Measurements from ENCODE around the gene MAGEA11.

- TF ChIP-seq CTCF (IDR thresholded peaks at IDR 0.05), result no peak
- TF ChIP-seq EP300 (IDR thresholded peaks at IDR 0.05), result no peak
- TF ChIP-seq POLR2AphosphoS5 (IDR thresholded peaks at IDR 0.05), result no peak
Measured at GRCh38 chrX:149682031-149682430, 29.8 kb upstream of the MAGEA11 start.
